AG09309 (cell line): ENCODE results near the gene CDC42BPA.
"Not testable (repeated sequence)": the region's sequence is repeated elsewhere in the genome, so short reads cannot be mapped to it uniquely, and the experiment has no call there.

Source experiments
- DNase-seq: peaks from one replicate; pipeline ENCODE4 v3.0.0-alpha.2; 2010; ENCODE audit warnings: low read depth
- H3K4me3 ChIP-seq: 2 replicates; pipeline ENCODE4 v1.5.1; 2011; ENCODE audit warnings: mild to moderate bottlenecking, low read depth, low read length, moderate library complexity; ENCODE audit not compliant: control insufficient read depth
- CTCF ChIP-seq: IDR thresholded peaks from 2 replicates; pipeline ENCODE4 v1.5.1; 2011; ENCODE audit warnings: mild to moderate bottlenecking, low read depth, low read length, inconsistent platforms; ENCODE audit not compliant: insufficient read depth, control insufficient read depth; ENCODE audit errors: missing control alignments

CDC42BPA gene

GRCh38 chr1:227002531-227003049, 315.7 kb downstream of the CDC42BPA start:
- no peak for DNase-seq
- TF ChIP-seq CTCF, result no peak
- no peak overlapping the region for H3K4me3 ChIP-seq

GRCh38 chr1:226999579-226999978, 318.7 kb downstream of the CDC42BPA start:
- not testable (repeated sequence) for H3K4me3 ChIP-seq, DNase-seq

- TF ChIP-seq CTCF, result no peak
- no peak for DNase-seq
- H3K4me3 ChIP-seq, result no peak overlapping the region
Observed at GRCh38 chr1:226995365-226996332, 322.6 kb downstream of the CDC42BPA start.

GRCh38 chr1:226994586-226995364, 323.5 kb downstream of the CDC42BPA start:
- no peak overlapping the region for H3K4me3 ChIP-seq
- no peak for TF ChIP-seq CTCF
- no peak for DNase-seq

- no peak overlapping the region for H3K4me3 ChIP-seq
- DNase-seq, result no peak
- TF ChIP-seq CTCF, result no peak
Observed at GRCh38 chr1:226993814-226994585, 324.3 kb downstream of the CDC42BPA start.

GRCh38 chr1:226991920-226992319, 326.4 kb downstream of the CDC42BPA start:
- TF ChIP-seq CTCF, result no peak
- no peak for DNase-seq
- no peak overlapping the region for H3K4me3 ChIP-seq
